VCaP (cell line): ENCODE results near the gene RIC1.

Source experiments
- H3K27ac ChIP-seq: fragments of 450-650 bp; 2 replicates; pipeline ENCODE4 v1.5.1; 2017
- CTCF ChIP-seq: fragments of 450-650 bp; conservative IDR thresholded peaks from 2 replicates; pipeline ENCODE4 v1.5.1; 2017; ENCODE audit warnings: mild to moderate bottlenecking, moderate library complexity

RIC1 gene

GRCh38 chr9:5631026-5631425 is 2.1 kb downstream of the RIC1 start:
- no peak for TF ChIP-seq CTCF
- no peak overlapping the region for H3K27ac ChIP-seq

- no peak overlapping the region for H3K27ac ChIP-seq
- no peak for TF ChIP-seq CTCF
Measured at GRCh38 chr9:5632540-5632939, 3.6 kb downstream of the RIC1 start.

- no peak overlapping the region for H3K27ac ChIP-seq
- TF ChIP-seq CTCF = no peak
Measured at GRCh38 chr9:5633243-5633642, 4.3 kb downstream of the RIC1 start.

- H3K27ac ChIP-seq = no peak overlapping the region
- TF ChIP-seq CTCF = no peak
Measured at GRCh38 chr9:5635390-5635789, 6.5 kb downstream of the RIC1 start.

- H3K27ac ChIP-seq = no peak overlapping the region
- no peak for TF ChIP-seq CTCF
Measured at GRCh38 chr9:5639816-5640215, 10.9 kb downstream of the RIC1 start.

- TF ChIP-seq CTCF = no peak
- H3K27ac ChIP-seq = no peak overlapping the region
Measured at GRCh38 chr9:5642170-5642569, 13.3 kb downstream of the RIC1 start.

GRCh38 chr9:5643005-5643624 is 14.2 kb downstream of the RIC1 start:
- H3K27ac ChIP-seq = no peak overlapping the region
- TF ChIP-seq CTCF = no peak
